ENCODE data around the gene PRRG1. TPM values are rescaled to one million over a fixed set of nuclear protein-coding genes. Genes with fewer than 3 reads are reported as not detected.
"Not testable (repeated sequence)": the region's sequence is repeated elsewhere in the genome, so short reads cannot be mapped to it uniquely, and the experiment has no call there.

PRRG1 gene
- total RNA-seq, 1 experiment from 2014 or later, result 12.8 TPM

DNA sequence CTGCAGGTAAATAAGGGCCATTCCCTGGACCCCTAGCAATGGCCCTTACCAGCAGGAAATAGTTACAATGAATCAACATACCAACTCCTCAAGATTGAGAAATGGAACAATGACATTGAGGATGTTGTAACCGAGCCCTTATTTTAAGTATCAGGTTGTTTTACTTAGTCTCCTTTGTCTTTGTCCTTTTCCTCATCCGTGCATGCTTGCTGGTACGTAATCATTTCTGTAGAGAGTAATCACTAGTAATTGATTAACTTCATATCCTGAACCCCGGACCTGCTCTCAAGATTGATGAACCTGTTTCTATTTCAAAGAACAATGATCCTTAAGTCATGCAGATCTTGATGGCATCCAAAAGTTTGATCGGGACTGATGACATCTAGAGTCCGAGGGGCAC lies 123.7 kb downstream of the PRRG1 start:
- no peaks in the 10 kb centered on the region for H4K20me1 ChIP-seq (ENCODE audit: low read length)
- H3K4me3 ChIP-seq (ENCODE audit: low read length), result no peak overlapping the region
- BruUV-seq (replicated peaks), result no TSS peak
- no peaks in the 10 kb centered on the region for H3F3A ChIP-seq (ENCODE audit: low read length, unreplicated experiment)
- H3K4me1 ChIP-seq (ENCODE audit: insufficient read depth, low read length), result peaks cover 12% of the 10 kb centered on the region
- no peaks in the 10 kb centered on the region for H3K9me2 ChIP-seq (replicated peaks; ENCODE audit: low read length)
- POLR2A ChIA-PET (ENCODE audit: unreplicated experiment), result no interaction called here
- DNase-seq (no peak), ATAC-seq (no peak)
- H3K9me3 ChIP-seq (ENCODE audit: low read length), result no peaks in the 10 kb centered on the region
- H3K9ac ChIP-seq (ENCODE audit: low read length), result no peak overlapping the region
- intact Hi-C loops (cut with micrococcal nuclease), result no loop called here
- no peak overlapping the region for H3K4me2 ChIP-seq (ENCODE audit: low read length)
- H2AFZ ChIP-seq (ENCODE audit: low read length), result no peak overlapping the region
- H3K79me2 ChIP-seq (ENCODE audit: low read length), result no peaks in the 10 kb centered on the region
- no peaks in the 10 kb centered on the region for H3K36me3 ChIP-seq (ENCODE audit: low read depth, low read length)
- TF ChIP-seq CTCF (conservative IDR thresholded peaks at IDR 0.05; ENCODE audit: low read depth, low read length) (no peak), EZH2 (IDR thresholded peaks at IDR 0.05; ENCODE audit: low read length, unreplicated experiment) (no peak)
- CTCF ChIA-PET, result no interaction called here
- H3K27me3 ChIP-seq (ENCODE audit: low read length), result no peaks in the 10 kb centered on the region
- no peak overlapping the region for H3K27ac ChIP-seq (ENCODE audit: low read length)

DNA sequence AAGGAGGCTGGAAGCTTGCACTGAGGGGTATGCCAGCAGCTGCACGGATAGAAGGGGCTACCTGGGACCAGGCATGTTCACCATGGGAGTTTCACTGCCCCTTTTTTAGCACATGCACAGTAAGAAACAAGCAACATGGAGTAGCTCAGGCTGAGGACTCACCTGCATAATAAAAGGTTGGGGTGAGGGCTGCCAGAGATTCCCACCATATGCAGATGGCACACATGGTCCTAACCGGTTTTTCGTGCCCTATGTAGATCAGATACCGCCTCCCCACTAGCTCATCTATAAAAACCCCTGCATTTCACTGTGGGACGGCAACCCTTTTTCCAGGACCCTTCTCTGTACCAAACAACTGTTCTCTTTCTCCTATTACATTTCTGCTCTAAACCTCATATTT lies 125.3 kb downstream of the PRRG1 start:
- Histone ChIP-seq H2AFZ (ENCODE audit: low read length) (no peak overlapping the region), H3K27me3 (ENCODE audit: low read length) (no peaks in the 10 kb centered on the region), H3K4me1 (ENCODE audit: insufficient read depth, low read length) (peaks cover 12% of the 10 kb centered on the region), H3F3A (ENCODE audit: low read length, unreplicated experiment) (no peaks in the 10 kb centered on the region), H3K9ac (ENCODE audit: low read length) (no peak overlapping the region), H3K27ac (ENCODE audit: low read length) (no peak overlapping the region), H3K9me2 (replicated peaks; ENCODE audit: low read length) (no peaks in the 10 kb centered on the region), H3K9me3 (ENCODE audit: low read length) (no peaks in the 10 kb centered on the region), H3K79me2 (ENCODE audit: low read length) (no peaks in the 10 kb centered on the region), H3K4me2 (ENCODE audit: low read length) (no peak overlapping the region), H3K36me3 (ENCODE audit: low read depth, low read length) (no peaks in the 10 kb centered on the region), H3K4me3 (ENCODE audit: low read length) (no peak overlapping the region), H4K20me1 (ENCODE audit: low read length) (no peaks in the 10 kb centered on the region)
- TF ChIP-seq EZH2phosphoT487 (IDR thresholded peaks at IDR 0.05; ENCODE audit: borderline replicate concordance, low read length) (no peak), EZH2 (IDR thresholded peaks at IDR 0.05; ENCODE audit: low read length, unreplicated experiment) (no peak), CTCF (conservative IDR thresholded peaks at IDR 0.05; ENCODE audit: low read depth, low read length) (no peak)
- ATAC-seq (no peak), DNase-seq (no peak)
- POLR2A ChIA-PET (ENCODE audit: unreplicated experiment), result no interaction called here
- CTCF ChIA-PET, result no interaction called here
- BruUV-seq (replicated peaks), result no TSS peak
- intact Hi-C loops (cut with micrococcal nuclease), result no loop called here

- POLR2A ChIA-PET (ENCODE audit: unreplicated experiment), result no interaction called here
- Histone ChIP-seq H3K27ac (ENCODE audit: low read length) (no peak overlapping the region), H3K4me1 (ENCODE audit: insufficient read depth, low read length) (no peaks in the 10 kb centered on the region), H3K9me2 (replicated peaks; ENCODE audit: low read length) (no peaks in the 10 kb centered on the region), H3K27me3 (ENCODE audit: low read length) (no peaks in the 10 kb centered on the region), H3K9me3 (ENCODE audit: low read length) (no peaks in the 10 kb centered on the region), H4K20me1 (ENCODE audit: low read length) (no peaks in the 10 kb centered on the region), H3K4me3 (ENCODE audit: low read length) (no peak overlapping the region), H3K9ac (ENCODE audit: low read length) (no peak overlapping the region), H2AFZ (ENCODE audit: low read length) (no peak overlapping the region), H3F3A (ENCODE audit: low read length, unreplicated experiment) (no peaks in the 10 kb centered on the region), H3K36me3 (ENCODE audit: low read depth, low read length) (no peaks in the 10 kb centered on the region), H3K79me2 (ENCODE audit: low read length) (no peaks in the 10 kb centered on the region), H3K4me2 (ENCODE audit: low read length) (no peak overlapping the region)
- CTCF ChIA-PET, result no interaction called here
- intact Hi-C loops (cut with micrococcal nuclease), result no loop called here
- TF ChIP-seq CTCF (conservative IDR thresholded peaks at IDR 0.05; ENCODE audit: low read depth, low read length), result no peak
- TF ChIP-seq EZH2 (IDR thresholded peaks at IDR 0.05; ENCODE audit: low read length, unreplicated experiment), result no peak
- TF ChIP-seq EZH2phosphoT487 (IDR thresholded peaks at IDR 0.05; ENCODE audit: borderline replicate concordance, low read length), result no peak
- DNase-seq (no peak), ATAC-seq (no peak)
- BruUV-seq (replicated peaks), result no TSS peak
Measured at GRCh38 chrX:37476571-37477170, 127.5 kb downstream of the PRRG1 start.

GRCh38 chrX:37484335-37484734 lies 135.2 kb downstream of the PRRG1 start:
- intact Hi-C loops (cut with micrococcal nuclease); H3K9me2 ChIP-seq (replicated peaks; ENCODE audit: low read length); H2AFZ ChIP-seq (ENCODE audit: low read length); H3K9ac ChIP-seq (ENCODE audit: low read length); POLR2A ChIA-PET (ENCODE audit: unreplicated experiment); H3F3A ChIP-seq (ENCODE audit: low read length, unreplicated experiment); H3K27ac ChIP-seq (ENCODE audit: low read length); H3K27me3 ChIP-seq (ENCODE audit: low read length); BruUV-seq (replicated peaks); H4K20me1 ChIP-seq (ENCODE audit: low read length); H3K4me2 ChIP-seq (ENCODE audit: low read length); ATAC-seq; H3K4me3 ChIP-seq (ENCODE audit: low read length); H3K4me1 ChIP-seq (ENCODE audit: insufficient read depth, low read length); CTCF ChIA-PET; H3K9me3 ChIP-seq (ENCODE audit: low read length); H3K79me2 ChIP-seq (ENCODE audit: low read length); H3K36me3 ChIP-seq (ENCODE audit: low read depth, low read length): not testable (repeated sequence)
- peak; percentile 32 for DNase-seq

Measured in PC-3 (cell line).